IPS-20b (cell line): Measurements from ENCODE around the gene LIN7B.

Experiments
- H3K27ac ChIP-seq: one replicate; pipeline ENCODE4 v1.5.1; 2013; ENCODE audit warnings: low read length
- H3K27me3 ChIP-seq: 2 replicates; pipeline ENCODE4 v1.6.1; 2013; ENCODE audit warnings: mild to moderate bottlenecking, low read length, inconsistent platforms; ENCODE audit not compliant: insufficient read depth
- H3K36me3 ChIP-seq: 2 replicates; pipeline ENCODE4 v1.6.1; 2013; ENCODE audit warnings: low read depth, mild to moderate bottlenecking, inconsistent platforms, low read length, moderate library complexity; ENCODE audit not compliant: insufficient read depth
- H3K4me1 ChIP-seq: 2 replicates; pipeline ENCODE4 v1.6.1; 2013; ENCODE audit warnings: mild to moderate bottlenecking, control low read depth, inconsistent platforms, low read length, moderate library complexity; ENCODE audit not compliant: insufficient read depth
- H3K4me3 ChIP-seq: 2 replicates; pipeline ENCODE4 v1.5.1; 2013; ENCODE audit warnings: mild to moderate bottlenecking, low read length, inconsistent platforms
- H3K9ac ChIP-seq: 2 replicates; pipeline ENCODE4 v1.6.1; 2013; ENCODE audit warnings: low read depth, mild to moderate bottlenecking, inconsistent platforms, low read length, moderate library complexity
- H3K9me3 ChIP-seq: 2 replicates; pipeline ENCODE4 v1.6.1; 2013; ENCODE audit warnings: mild to moderate bottlenecking, low read depth, low read length, inconsistent platforms; ENCODE audit not compliant: insufficient read depth

Gene LIN7B

GRCh38 chr19:49081273-49081672 is 32.9 kb upstream of the LIN7B start:
- no peaks in the 10 kb centered on the region for H3K9me3 ChIP-seq

DNA sequence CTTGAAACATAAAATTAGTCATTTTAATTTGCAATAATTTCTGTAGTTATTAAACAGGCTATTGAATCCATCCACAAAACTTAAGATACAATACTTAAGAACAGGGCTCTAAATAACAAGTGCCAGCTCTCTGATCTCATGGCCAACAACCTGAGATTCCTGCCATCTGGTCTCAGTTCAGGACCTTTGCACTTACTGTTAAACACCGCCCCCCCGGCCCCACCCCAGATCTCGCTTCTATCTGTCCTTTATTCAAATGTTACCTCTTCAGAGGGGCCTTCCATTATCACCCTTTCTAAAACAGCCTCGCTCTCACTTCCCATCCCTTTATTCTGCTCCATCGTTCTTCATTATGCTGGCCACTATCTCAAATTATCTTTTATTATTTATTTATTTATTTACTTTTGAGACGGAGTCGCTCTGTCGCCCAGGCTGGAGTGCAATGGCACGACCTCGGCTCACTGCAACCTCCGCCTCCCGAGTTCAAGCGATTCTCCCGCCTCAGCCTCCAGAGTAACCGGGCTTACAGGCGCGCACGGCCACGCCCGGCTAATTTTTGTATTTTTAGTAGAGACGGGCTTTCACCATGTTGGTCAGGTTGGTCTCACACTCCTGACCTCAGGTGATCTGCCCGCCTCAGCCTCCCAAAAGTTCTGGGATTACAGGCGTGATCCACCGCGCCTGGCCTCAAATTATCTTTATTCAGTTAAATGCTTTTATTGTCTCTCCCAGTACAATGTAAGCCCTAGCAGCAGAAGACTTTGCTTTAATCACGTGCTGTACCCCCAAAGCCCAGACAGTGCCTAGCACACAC is 29.8 kb upstream of the LIN7B start:
- no peaks in the 10 kb centered on the region for H3K27me3 ChIP-seq
- no peaks in the 10 kb centered on the region for H3K4me1 ChIP-seq
- H3K27ac ChIP-seq = no peak overlapping the region
- H3K9ac ChIP-seq = peak overlapping the region; percentile 85; the same call in 1 of the 2 replicates
- peak overlapping the region; percentile 84 for H3K4me3 ChIP-seq
- peaks cover 30% of the 10 kb centered on the region for H3K36me3 ChIP-seq
- H3K9me3 ChIP-seq = no peaks in the 10 kb centered on the region

More at GRCh38 chr19:49081273-49081672, 32.9 kb upstream of the LIN7B start:
- Histone ChIP-seq H3K27me3 (no peaks in the 10 kb centered on the region), H3K9ac (no peak overlapping the region), H3K36me3 (peaks cover 1% of the 10 kb centered on the region; the same call in 1 of the 2 replicates), H3K4me3 (no peak overlapping the region), H3K27ac (no peak overlapping the region), H3K4me1 (no peaks in the 10 kb centered on the region)

DNA sequence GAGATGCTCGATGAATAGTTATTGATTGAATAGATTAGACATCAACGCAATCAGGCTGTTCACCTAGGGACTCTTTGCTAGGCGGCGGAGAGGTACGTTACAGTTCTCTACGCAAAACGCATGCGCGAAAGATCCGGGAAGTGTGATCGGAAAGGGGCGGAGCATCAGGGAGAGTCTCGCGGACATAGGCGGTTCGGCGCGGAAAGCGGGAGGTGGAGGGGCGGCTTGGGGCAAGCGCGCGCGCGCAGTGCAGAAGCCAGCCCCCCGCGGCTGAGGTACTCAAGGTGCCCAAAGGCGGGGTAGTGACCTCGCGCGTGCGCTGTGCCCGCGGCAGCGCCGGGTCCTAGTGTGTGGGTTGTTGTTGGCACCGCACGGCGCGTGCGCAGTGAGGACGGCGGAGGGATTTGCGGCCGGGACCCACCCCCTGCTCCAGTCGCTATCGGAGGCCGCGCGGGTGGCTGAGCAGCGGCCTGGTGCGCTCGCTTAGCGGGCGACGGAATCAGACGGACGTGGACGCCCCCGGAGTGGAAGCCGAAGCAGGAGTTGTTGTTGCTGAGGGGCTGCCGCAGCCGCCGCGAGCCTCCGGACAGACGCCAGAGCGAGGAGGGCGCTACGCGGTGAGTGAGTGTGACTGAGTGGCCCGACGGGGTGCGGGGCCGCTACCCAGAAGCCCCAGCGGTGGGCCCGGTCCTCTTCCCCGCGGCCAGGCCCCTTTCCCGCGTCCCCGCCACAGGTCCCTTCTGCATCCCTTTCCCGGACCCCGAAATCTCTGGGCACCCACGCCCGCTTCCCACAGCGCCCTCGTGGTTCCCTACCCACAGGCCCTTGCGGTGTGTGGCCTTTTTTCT is 28.9 kb upstream of the LIN7B start, which contains the start of gene SNRNP70:
Gene SNRNP70 (plus strand): TSS at position 432 of the 848 bp plus-strand sequence. CDS start 964 bp downstream, outside the sequence.
- Histone ChIP-seq H3K4me3 (peak within 1 kb of the TSS; percentile 84), H3K27ac (peak within 1 kb of the TSS; percentile 68), H3K9me3 (no peaks in the 10 kb centered on the region), H3K27me3 (no peaks in the 10 kb centered on the region), H3K9ac (peak within 1 kb of the TSS; percentile 85), H3K4me1 (no peaks in the 10 kb centered on the region), H3K36me3 (peaks cover 38% of the 10 kb centered on the region)

DNA sequence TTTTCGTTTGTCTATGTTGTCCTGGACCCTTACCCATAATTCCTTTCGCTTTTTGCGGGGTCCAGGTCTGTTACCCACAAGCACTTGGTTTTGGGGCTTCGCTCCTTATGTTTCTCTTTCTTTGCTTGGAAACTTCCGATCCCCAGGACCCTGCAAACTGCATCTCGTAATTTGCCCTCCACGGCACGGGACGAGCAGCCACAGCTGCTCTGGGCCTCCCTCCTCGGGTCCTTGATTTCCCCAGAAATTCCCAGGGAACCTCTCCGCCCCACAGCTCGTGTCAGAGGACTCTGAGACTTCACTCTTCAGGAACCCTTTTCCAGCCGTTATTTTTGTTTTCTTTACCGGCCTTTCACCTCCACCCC is 28.3 kb upstream of the LIN7B start:
- Histone ChIP-seq H3K4me3 (peak overlapping the region; percentile 84), H3K4me1 (no peaks in the 10 kb centered on the region), H3K27ac (peak overlapping the region; percentile 68), H3K9ac (peak overlapping the region; percentile 85), H3K36me3 (peaks cover 44% of the 10 kb centered on the region), H3K27me3 (no peaks in the 10 kb centered on the region), H3K9me3 (no peaks in the 10 kb centered on the region)

DNA sequence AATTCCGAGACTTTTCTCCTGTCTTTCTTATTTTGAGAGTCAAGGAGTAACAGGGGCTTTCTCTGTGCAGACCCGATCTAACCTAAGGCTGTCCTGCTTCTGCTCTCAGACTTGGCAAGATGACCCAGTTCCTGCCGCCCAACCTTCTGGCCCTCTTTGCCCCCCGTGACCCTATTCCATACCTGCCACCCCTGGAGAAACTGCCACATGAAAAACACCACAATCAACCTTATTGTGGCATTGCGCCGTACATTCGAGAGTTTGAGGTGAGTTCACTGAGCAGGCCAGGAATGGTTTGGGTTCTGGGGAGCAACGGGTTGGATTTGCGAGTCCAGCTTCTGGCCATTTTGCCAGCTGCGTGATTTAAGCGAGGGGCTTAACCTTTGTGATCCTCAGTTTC is 27.9 kb upstream of the LIN7B start:
- Histone ChIP-seq H3K4me3 (peak overlapping the region; percentile 84), H3K9ac (peak overlapping the region; percentile 85), H3K9me3 (no peaks in the 10 kb centered on the region), H3K27ac (peak overlapping the region; percentile 16), H3K4me1 (no peaks in the 10 kb centered on the region), H3K27me3 (no peaks in the 10 kb centered on the region), H3K36me3 (peaks cover 49% of the 10 kb centered on the region)

- Histone ChIP-seq H3K9ac (no peak overlapping the region), H3K9me3 (no peaks in the 10 kb centered on the region), H3K4me3 (no peak overlapping the region), H3K27me3 (no peaks in the 10 kb centered on the region), H3K36me3 (peaks cover 97% of the 10 kb centered on the region), H3K4me1 (no peaks in the 10 kb centered on the region), H3K27ac (no peak overlapping the region)
Observed at GRCh38 chr19:49091391-49092038, 22.7 kb upstream of the LIN7B start.

DNA sequence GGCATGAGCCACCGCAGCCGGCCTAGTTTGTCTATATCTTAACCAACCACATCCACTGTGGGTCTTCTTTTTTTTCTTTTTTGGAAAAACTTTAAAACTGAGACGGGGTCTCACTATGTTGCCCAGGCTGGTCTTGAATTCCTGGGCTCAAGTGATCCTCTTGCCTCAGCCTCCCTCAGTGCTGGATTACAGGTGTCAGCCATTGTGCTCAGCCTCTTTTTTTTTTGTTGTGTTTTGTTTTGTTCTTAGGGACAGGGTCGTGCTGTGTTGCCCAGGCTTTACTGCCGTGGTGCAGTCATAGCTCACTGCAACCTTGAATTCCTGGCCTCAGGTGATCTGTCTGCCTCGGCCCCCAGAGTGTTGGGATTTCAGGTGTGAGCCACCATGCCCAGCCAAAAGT is 21.5 kb upstream of the LIN7B start:
- Histone ChIP-seq H3K4me3 (no peak overlapping the region), H3K4me1 (no peaks in the 10 kb centered on the region), H3K9me3 (no peaks in the 10 kb centered on the region), H3K36me3 (peaks cover 97% of the 10 kb centered on the region), H3K27ac (no peak overlapping the region), H3K9ac (no peak overlapping the region), H3K27me3 (no peaks in the 10 kb centered on the region)

- Histone ChIP-seq H3K36me3 (peaks cover 99% of the 10 kb centered on the region), H3K9me3 (no peaks in the 10 kb centered on the region), H3K4me3 (no peak overlapping the region), H3K27me3 (no peaks in the 10 kb centered on the region), H3K4me1 (no peaks in the 10 kb centered on the region), H3K9ac (no peak overlapping the region), H3K27ac (no peak overlapping the region)
Observed at GRCh38 chr19:49094505-49095482, 19.4 kb upstream of the LIN7B start.

GRCh38 chr19:49097453-49098288 is 16.5 kb upstream of the LIN7B start:
- Histone ChIP-seq H3K4me1 (no peaks in the 10 kb centered on the region), H3K9ac (no peak overlapping the region), H3K27ac (no peak overlapping the region), H3K27me3 (no peaks in the 10 kb centered on the region), H3K4me3 (no peak overlapping the region), H3K36me3 (peaks cover 96% of the 10 kb centered on the region), H3K9me3 (no peaks in the 10 kb centered on the region)

- no peaks in the 10 kb centered on the region for H3K27me3 ChIP-seq
- H3K9ac ChIP-seq = no peak overlapping the region
- no peaks in the 10 kb centered on the region for H3K4me1 ChIP-seq
- H3K9me3 ChIP-seq = no peaks in the 10 kb centered on the region
- no peak overlapping the region for H3K27ac ChIP-seq
- H3K4me3 ChIP-seq = no peak overlapping the region
- peaks cover 96% of the 10 kb centered on the region for H3K36me3 ChIP-seq
Observed at GRCh38 chr19:49098795-49099194, 15.4 kb upstream of the LIN7B start.
